WTC11 (cell line): ENCODE measurements around the gene CTNS. TPM values are rescaled to one million over a fixed set of nuclear protein-coding genes. Genes with fewer than 3 reads are reported as not detected.

ENCODE experiments used
- ATAC-seq: fragments of 200-7000 bp; cut with Tn5 transposase; 2 replicates; pipeline ENCODE4 v1.10.0; 2021; ENCODE audit warnings: mild to moderate bottlenecking, moderate library complexity
- CTCF ChIA-PET: fragments of 300-600 bp; sonication (Branson Sonifier 250); formaldehyde crosslinking; loops from one replicate; lab custom pipeline; 2021; ENCODE audit warnings: antibody characterized with exemption; lab: Charles Lee
- POLR2A ChIA-PET: fragments of 350-600 bp; sonication (Branson Sonifier 250); formaldehyde crosslinking; loops from one replicate; lab custom pipeline; 2021; ENCODE audit warnings: antibody characterized with exemption; lab: Charles Lee
- DNase-seq: peaks from one replicate; pipeline ENCODE4 v3.0.0; 2021; ENCODE audit warnings: low spot score
- H3K27ac Mint-ChIP-seq: 2 replicates; pipeline ENCODE4 v1.8.0; 2021; ENCODE audit warnings: mixed read lengths
- H3K27me3 Mint-ChIP-seq: 2 replicates; pipeline ENCODE4 v1.8.0; 2021; ENCODE audit warnings: low read depth, mild to moderate bottlenecking, moderate library complexity, mixed read lengths
- H3K36me3 Mint-ChIP-seq: 2 replicates; pipeline ENCODE4 v1.8.0; 2021; ENCODE audit warnings: mixed read lengths
- H3K4me1 Mint-ChIP-seq: 2 replicates; pipeline ENCODE4 v1.8.0; 2022; ENCODE audit warnings: mixed read lengths
- H3K4me3 Mint-ChIP-seq: 2 replicates; pipeline ENCODE4 v1.8.0; 2021; ENCODE audit warnings: mild to moderate bottlenecking, moderate library complexity, mixed read lengths
- H3K9me3 Mint-ChIP-seq: 2 replicates; pipeline ENCODE4 v1.8.0; 2021; ENCODE audit warnings: mixed read lengths
- AR ChIP-seq: fragments of 250-450 bp; sonication (Bioruptor Pico); IDR thresholded peaks from 2 replicates; pipeline ENCODE4 v1.9.0; 2021; ENCODE audit warnings: mild to moderate bottlenecking
- E2F1 ChIP-seq: sonication (generic); formaldehyde crosslinking; IDR thresholded peaks from 2 replicates; pipeline ENCODE4 v1.8.0; 2022; ENCODE audit warnings: mild to moderate bottlenecking, missing genetic modification reagents
- HMGA2 ChIP-seq: fragments of 250-450 bp; sonication (Bioruptor Pico); IDR thresholded peaks from 2 replicates; pipeline ENCODE4 v1.4.0; 2021; ENCODE audit warnings: mild to moderate bottlenecking, moderate library complexity
- NFATC4 ChIP-seq: fragments of 250-450 bp; sonication (Bioruptor Pico); IDR thresholded peaks from 2 replicates; pipeline ENCODE4 v1.9.0; 2021; ENCODE audit warnings: mild to moderate bottlenecking
- NR1H2 ChIP-seq: sonication (generic); formaldehyde crosslinking; IDR thresholded peaks from 2 replicates; pipeline ENCODE4 v1.9.0; 2021; ENCODE audit warnings: mild to moderate bottlenecking, moderate library complexity, missing genetic modification reagents
- NR3C1 ChIP-seq: sonication (generic); formaldehyde crosslinking; conservative IDR thresholded peaks from 2 replicates; pipeline ENCODE4 v1.8.1; 2023; ENCODE audit warnings: low read depth, mild to moderate bottlenecking, missing genetic modification reagents
- PRDM15 ChIP-seq: sonication (generic); formaldehyde crosslinking; IDR thresholded peaks from 2 replicates; pipeline ENCODE4 v1.8.0; 2022; ENCODE audit warnings: missing genetic modification reagents
- SOX15 ChIP-seq: fragments of 250-450 bp; sonication (Bioruptor Pico); IDR thresholded peaks from 2 replicates; pipeline ENCODE4 v1.9.0; 2021; ENCODE audit warnings: mild to moderate bottlenecking
- TP53 ChIP-seq: sonication (generic); formaldehyde crosslinking; IDR thresholded peaks from 2 replicates; pipeline ENCODE4 v1.8.1; 2023; ENCODE audit warnings: mild to moderate bottlenecking, missing genetic modification reagents
- ZNF138 ChIP-seq: sonication (generic); formaldehyde crosslinking; conservative IDR thresholded peaks from 2 replicates; pipeline ENCODE4 v1.8.1; 2022; ENCODE audit warnings: mild to moderate bottlenecking, moderate library complexity, missing genetic modification reagents
- ZNF219 ChIP-seq: sonication (generic); formaldehyde crosslinking; IDR thresholded peaks from 2 replicates; pipeline ENCODE4 v1.8.0; 2023; ENCODE audit warnings: missing genetic modification reagents, mild to moderate bottlenecking, borderline replicate concordance
- ZNF396 ChIP-seq: fragments of 250-450 bp; sonication (Bioruptor Pico); IDR thresholded peaks from 2 replicates; pipeline ENCODE4 v1.8.0; 2021; ENCODE audit warnings: mild to moderate bottlenecking, moderate library complexity, borderline replicate concordance
- ZNF423 ChIP-seq: fragments of 250-450 bp; sonication (Bioruptor Pico); IDR thresholded peaks from 2 replicates; pipeline ENCODE4 v2.1.2; 2022; ENCODE audit warnings: mild to moderate bottlenecking, moderate library complexity
- total RNA-seq: library from RNA; stranded (reverse); gene quantifications from 3 replicates; pipeline ENCODE4 v1.2.3, GENCODE V29; 2021
- TF ChIP-seq, protein P1 (sequence below): fragments of 250-450 bp; sonication (Bioruptor Pico); IDR thresholded peaks from 2 replicates; pipeline ENCODE4 v1.8.0; 2021; ENCODE audit warnings: mild to moderate bottlenecking

The CTNS gene
- total RNA-seq, 1 experiment from 2014 or later, result 10.7 TPM

GRCh38 chr17:3655766-3656165 is 19.2 kb downstream of the CTNS start:
- Mint-ChIP-seq H3K4me1 (no peaks in the 10 kb centered on the region), H3K27ac (0 out of 2 replicates have a peak overlapping the region, but pooled peaks have one; percentile 41), H3K9me3 (no peaks in the 10 kb centered on the region), H3K4me3 (no peak overlapping the region), H3K36me3 (no peaks in the 10 kb centered on the region), H3K27me3 (no peaks in the 10 kb centered on the region)
- ChIA-PET CTCF (interaction anchor here (0.6 to 2.5 kb wide), 2 partner anchors 27 to 36 kb away, joined by 3 to 5 read pairs; no protein-coding TSS in a partner anchor), POLR2A (no interaction called here)
- ATAC-seq, result no peak
- no peak for TF ChIP-seq NFATC4 (CRISPR knock-in tag)
- DNase-seq, result no peak

GRCh38 chr17:3656353-3656752 is 19.8 kb downstream of the CTNS start:
- H3K4me3 Mint-ChIP-seq, result no peak overlapping the region
- H3K27me3 Mint-ChIP-seq, result no peaks in the 10 kb centered on the region
- no peak for ATAC-seq
- no peaks in the 10 kb centered on the region for H3K36me3 Mint-ChIP-seq
- no peak overlapping the region; the same call in 1 of the 2 replicates for H3K27ac Mint-ChIP-seq
- ChIA-PET CTCF (no interaction called here), POLR2A (interaction anchor here (0.6 kb wide), 1 partner anchor 74 kb away, joined by 3 read pairs; no protein-coding TSS in a partner anchor)
- DNase-seq, result no peak
- H3K4me1 Mint-ChIP-seq, result no peaks in the 10 kb centered on the region
- no peaks in the 10 kb centered on the region for H3K9me3 Mint-ChIP-seq
- TF ChIP-seq ZNF219 (CRISPR knock-in tag), result no peak
- no peak for TF ChIP-seq SOX15 (CRISPR knock-in tag)
- TF ChIP-seq HMGA2 (CRISPR knock-in tag), result no peak
- no peak for TF ChIP-seq PRDM15 (CRISPR knock-in tag)
- no peak for TF ChIP-seq NR3C1 (CRISPR knock-in tag)
- TF ChIP-seq NR1H2 (CRISPR knock-in tag), result no peak
- TF ChIP-seq ZNF138 (CRISPR knock-in tag), result no peak
- TF ChIP-seq, all 79 proteins: peak for 0

- DNase-seq (no peak), ATAC-seq (no peak)
- no peaks in the 10 kb centered on the region for H3K9me3 Mint-ChIP-seq
- CTCF ChIA-PET, result interaction anchor here (0.6 to 1.4 kb wide), 2 partner anchors 11 to 26 kb away, joined by 3 to 4 read pairs; no protein-coding TSS in a partner anchor
- H3K4me3 Mint-ChIP-seq, result no peak overlapping the region
- H3K4me1 Mint-ChIP-seq, result no peaks in the 10 kb centered on the region
- no peaks in the 10 kb centered on the region for H3K36me3 Mint-ChIP-seq
- H3K27me3 Mint-ChIP-seq, result no peaks in the 10 kb centered on the region
- no peak overlapping the region; the same call in 1 of the 2 replicates for H3K27ac Mint-ChIP-seq
- POLR2A ChIA-PET, result interaction anchor here (0.6 kb wide), 1 partner anchor 74 kb away, joined by 3 read pairs; no protein-coding TSS in a partner anchor
- no peak for TF ChIP-seq ZNF396
- TF ChIP-seq, protein P1, sequence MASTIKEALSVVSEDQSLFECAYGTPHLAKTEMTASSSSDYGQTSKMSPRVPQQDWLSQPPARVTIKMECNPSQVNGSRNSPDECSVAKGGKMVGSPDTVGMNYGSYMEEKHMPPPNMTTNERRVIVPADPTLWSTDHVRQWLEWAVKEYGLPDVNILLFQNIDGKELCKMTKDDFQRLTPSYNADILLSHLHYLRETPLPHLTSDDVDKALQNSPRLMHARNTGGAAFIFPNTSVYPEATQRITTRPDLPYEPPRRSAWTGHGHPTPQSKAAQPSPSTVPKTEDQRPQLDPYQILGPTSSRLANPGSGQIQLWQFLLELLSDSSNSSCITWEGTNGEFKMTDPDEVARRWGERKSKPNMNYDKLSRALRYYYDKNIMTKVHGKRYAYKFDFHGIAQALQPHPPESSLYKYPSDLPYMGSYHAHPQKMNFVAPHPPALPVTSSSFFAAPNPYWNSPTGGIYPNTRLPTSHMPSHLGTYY (CRISPR knock-in tag), result no peak
- no peak for TF ChIP-seq AR
- no peak for TF ChIP-seq TP53
- no peak for TF ChIP-seq E2F1
- no peak for TF ChIP-seq ZNF423 (CRISPR knock-in tag)
- TF ChIP-seq PRDM15 (CRISPR knock-in tag), result no peak
Measured at GRCh38 chr17:3656755-3657587, 20.4 kb downstream of the CTNS start.
